ENCODE results near the gene RBM15B.
"Not testable (repeated sequence)": the region's sequence is repeated elsewhere in the genome, so short reads cannot be mapped to it uniquely, and the experiment has no call there.

Gene RBM15B

GRCh38 chr3:51386852-51387229 lies 4.2 kb upstream of the RBM15B start:
- peak overlapping the region; percentile 64 for H3K4me3 ChIP-seq (ENCODE audit: low read depth, low read length)
- no peak for DNase-seq (ENCODE audit: low read depth)
- no peak for TF ChIP-seq CTCF (IDR thresholded peaks at IDR 0.05; ENCODE audit: low read depth, low read length, missing control alignments)

- not testable (repeated sequence) for DNase-seq (ENCODE audit: low read depth)
- peak overlapping the region; percentile 64 for H3K4me3 ChIP-seq (ENCODE audit: low read depth, low read length)
These were observed 3.8 kb upstream of the RBM15B start for GRCh38 chr3:51387281-51387680.

- peak overlapping the region; percentile 64 for H3K4me3 ChIP-seq (ENCODE audit: low read depth, low read length)
- DNase-seq (ENCODE audit: low read depth) = no peak
- peak; percentile 39 for TF ChIP-seq CTCF (IDR thresholded peaks at IDR 0.05; ENCODE audit: low read depth, low read length, missing control alignments)
These were observed 2.6 kb upstream of the RBM15B start for GRCh38 chr3:51388286-51389029.

GRCh38 chr3:51389423-51390183 lies 1.5 kb upstream of the RBM15B start:
- TF ChIP-seq CTCF (IDR thresholded peaks at IDR 0.05; ENCODE audit: low read depth, low read length, missing control alignments) = peak; percentile 81
- H3K4me3 ChIP-seq (ENCODE audit: low read depth, low read length) = no peak overlapping the region
- no peak for DNase-seq (ENCODE audit: low read depth)

GRCh38 chr3:51390246-51391074 lies 625 bp upstream of the RBM15B start:
- DNase-seq (ENCODE audit: low read depth) = no peak
- H3K4me3 ChIP-seq (ENCODE audit: low read depth, low read length) = peak overlapping the region; percentile 44
- TF ChIP-seq CTCF (IDR thresholded peaks at IDR 0.05; ENCODE audit: low read depth, low read length, missing control alignments) = peak; percentile 94

- H3K4me3 ChIP-seq (ENCODE audit: low read depth, low read length) = peak overlapping the region; percentile 63
- no peak for TF ChIP-seq CTCF (IDR thresholded peaks at IDR 0.05; ENCODE audit: low read depth, low read length, missing control alignments)
- no peak for DNase-seq (ENCODE audit: low read depth)
These were observed 675 bp downstream of the RBM15B start for GRCh38 chr3:51391566-51392354.
